ENCODE results near the gene PRSS53. TPM values are rescaled to one million over a fixed set of nuclear protein-coding genes. Genes with fewer than 3 reads are reported as not detected.
A peak's percentile ranks its signal among the peaks of the same experiment; 100 is the strongest.

The PRSS53 gene
- total RNA-seq, 1 donor, result 2.9 TPM

DNA sequence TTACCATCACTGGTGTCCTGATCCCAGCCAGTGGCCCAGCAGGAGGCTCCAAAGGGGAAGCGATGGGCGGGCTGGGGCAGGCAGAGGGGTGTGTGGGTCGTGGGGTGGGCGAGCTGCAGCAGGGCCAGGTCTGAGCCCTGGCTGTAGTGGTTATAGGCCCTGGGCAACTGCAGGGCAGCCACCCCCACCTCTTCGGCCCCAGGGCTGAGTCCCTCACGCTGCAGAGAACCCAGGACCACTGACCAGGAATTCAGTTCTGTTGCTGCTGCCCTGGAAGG lies 2.2 kb downstream of the PRSS53 start:
- Histone ChIP-seq H3K36me3 (ENCODE audit: insufficient read depth, low read length) (peaks cover 30% of the 10 kb centered on the region), H3K79me2 (ENCODE audit: insufficient read depth, low read length) (peaks cover 49% of the 10 kb centered on the region), H3K27ac (ENCODE audit: low read depth, low read length) (no peak overlapping the region), H3K9me3 (ENCODE audit: low read depth, low read length) (no peaks in the 10 kb centered on the region), H4K20me1 (ENCODE audit: insufficient read depth, low read length) (no peaks in the 10 kb centered on the region), H3K4me2 (ENCODE audit: insufficient read depth, low read length) (no peak overlapping the region), H3K4me1 (ENCODE audit: insufficient read depth, low read length) (peaks cover 11% of the 10 kb centered on the region), H3K27me3 (ENCODE audit: insufficient read depth, low read length) (no peaks in the 10 kb centered on the region), H2AFZ (ENCODE audit: low read length) (no peak overlapping the region), H3K4me3 (ENCODE audit: insufficient read depth, low read length) (no peak overlapping the region)
- TF ChIP-seq, protein P1, sequence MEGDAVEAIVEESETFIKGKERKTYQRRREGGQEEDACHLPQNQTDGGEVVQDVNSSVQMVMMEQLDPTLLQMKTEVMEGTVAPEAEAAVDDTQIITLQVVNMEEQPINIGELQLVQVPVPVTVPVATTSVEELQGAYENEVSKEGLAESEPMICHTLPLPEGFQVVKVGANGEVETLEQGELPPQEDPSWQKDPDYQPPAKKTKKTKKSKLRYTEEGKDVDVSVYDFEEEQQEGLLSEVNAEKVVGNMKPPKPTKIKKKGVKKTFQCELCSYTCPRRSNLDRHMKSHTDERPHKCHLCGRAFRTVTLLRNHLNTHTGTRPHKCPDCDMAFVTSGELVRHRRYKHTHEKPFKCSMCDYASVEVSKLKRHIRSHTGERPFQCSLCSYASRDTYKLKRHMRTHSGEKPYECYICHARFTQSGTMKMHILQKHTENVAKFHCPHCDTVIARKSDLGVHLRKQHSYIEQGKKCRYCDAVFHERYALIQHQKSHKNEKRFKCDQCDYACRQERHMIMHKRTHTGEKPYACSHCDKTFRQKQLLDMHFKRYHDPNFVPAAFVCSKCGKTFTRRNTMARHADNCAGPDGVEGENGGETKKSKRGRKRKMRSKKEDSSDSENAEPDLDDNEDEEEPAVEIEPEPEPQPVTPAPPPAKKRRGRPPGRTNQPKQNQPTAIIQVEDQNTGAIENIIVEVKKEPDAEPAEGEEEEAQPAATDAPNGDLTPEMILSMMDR (IDR thresholded peaks at IDR 0.05; ENCODE audit: extremely low read depth, low read depth, low read length), result no peak
- DNase-seq (ENCODE audit: insufficient read length, low spot score, missing footprints), result no peak

DNA sequence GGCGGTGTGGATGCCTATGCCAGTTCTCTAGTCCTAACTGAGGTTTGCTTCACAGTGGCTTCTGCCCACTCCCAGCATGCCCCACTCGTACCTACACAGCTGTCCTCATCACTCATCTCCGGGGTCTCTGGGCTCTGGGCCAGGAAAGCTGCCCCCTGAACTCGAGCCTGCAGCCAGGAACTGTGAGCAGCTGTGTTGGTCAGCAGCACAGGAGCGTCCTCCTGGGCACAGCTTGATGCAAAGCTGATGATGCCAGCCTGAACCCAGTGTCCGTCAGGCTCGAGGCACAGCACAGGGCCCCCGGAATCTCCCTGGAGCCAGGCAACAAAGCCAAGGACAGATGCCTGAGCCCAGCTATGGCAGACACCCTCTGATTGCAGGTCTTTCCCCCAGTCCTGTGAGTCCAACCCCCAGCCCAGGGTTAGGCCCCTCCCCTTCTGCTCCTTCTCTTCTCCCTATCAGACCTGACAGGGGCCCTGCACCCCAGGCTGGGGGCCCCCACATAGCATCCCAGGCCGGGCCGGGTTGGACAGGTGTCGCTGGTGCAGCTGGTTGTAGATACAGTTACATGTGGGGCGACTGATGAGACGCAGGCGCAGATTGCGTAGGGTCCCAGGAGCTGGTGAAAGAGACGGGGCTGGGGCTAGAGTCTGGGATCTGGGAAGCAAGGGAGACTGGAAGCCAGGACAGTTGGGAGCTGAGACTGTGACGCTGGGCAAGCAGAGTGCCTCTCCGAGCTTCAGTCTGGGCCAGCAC lies 2.7 kb downstream of the PRSS53 start:
- Histone ChIP-seq H3K79me2 (ENCODE audit: insufficient read depth, low read length) (peaks cover 48% of the 10 kb centered on the region), H3K36me3 (ENCODE audit: insufficient read depth, low read length) (peaks cover 26% of the 10 kb centered on the region)

DNA sequence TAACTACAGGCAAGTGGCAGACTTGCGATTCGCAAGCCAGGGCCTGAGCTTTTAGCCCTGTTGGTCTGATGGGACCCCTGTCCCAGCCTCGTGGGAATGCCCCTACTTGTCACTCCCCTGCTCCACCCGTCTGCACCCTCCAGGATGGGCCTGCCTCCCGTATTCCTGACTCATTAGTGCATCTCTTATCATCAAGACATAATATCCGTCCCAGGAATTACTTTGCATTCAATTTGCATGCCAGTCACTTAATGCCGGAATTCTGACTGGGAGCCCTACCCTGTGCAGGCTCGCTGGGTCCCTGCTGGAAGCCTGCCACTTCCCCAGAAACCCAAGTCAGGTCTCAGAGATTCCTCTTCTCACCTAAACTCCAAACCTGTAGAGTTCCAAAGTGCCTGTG lies 3.3 kb downstream of the PRSS53 start:
- TF ChIP-seq, protein P1 (IDR thresholded peaks at IDR 0.05; ENCODE audit: extremely low read depth, low read depth, low read length), result no peak
- Histone ChIP-seq H3K79me2 (ENCODE audit: insufficient read depth, low read length) (peaks cover 46% of the 10 kb centered on the region), H3K4me3 (ENCODE audit: insufficient read depth, low read length) (no peak overlapping the region), H3K27ac (ENCODE audit: low read depth, low read length) (no peak overlapping the region), H3K36me3 (ENCODE audit: insufficient read depth, low read length) (peaks cover 23% of the 10 kb centered on the region), H2AFZ (ENCODE audit: low read length) (no peak overlapping the region), H3K9me3 (ENCODE audit: low read depth, low read length) (no peaks in the 10 kb centered on the region), H3K4me1 (ENCODE audit: insufficient read depth, low read length) (peaks cover 2% of the 10 kb centered on the region), H3K4me2 (ENCODE audit: insufficient read depth, low read length) (no peak overlapping the region), H3K27me3 (ENCODE audit: insufficient read depth, low read length) (no peaks in the 10 kb centered on the region), H4K20me1 (ENCODE audit: insufficient read depth, low read length) (no peaks in the 10 kb centered on the region)
- DNase-seq (ENCODE audit: insufficient read length, low spot score, missing footprints), result peak; percentile 82

More for the DNA sequence above, 2.7 kb downstream of the PRSS53 start:
- Histone ChIP-seq H3K9me3 (ENCODE audit: low read depth, low read length) (no peaks in the 10 kb centered on the region), H3K4me1 (ENCODE audit: insufficient read depth, low read length) (peaks cover 9% of the 10 kb centered on the region), H4K20me1 (ENCODE audit: insufficient read depth, low read length) (no peaks in the 10 kb centered on the region), H3K27ac (ENCODE audit: low read depth, low read length) (no peak overlapping the region), H3K4me3 (ENCODE audit: insufficient read depth, low read length) (no peak overlapping the region), H3K27me3 (ENCODE audit: insufficient read depth, low read length) (no peaks in the 10 kb centered on the region), H2AFZ (ENCODE audit: low read length) (no peak overlapping the region), H3K4me2 (ENCODE audit: insufficient read depth, low read length) (no peak overlapping the region)
- DNase-seq (ENCODE audit: insufficient read length, low spot score, missing footprints), result peak; percentile 80
- TF ChIP-seq, protein P1 (IDR thresholded peaks at IDR 0.05; ENCODE audit: extremely low read depth, low read depth, low read length), result no peak

DNA sequence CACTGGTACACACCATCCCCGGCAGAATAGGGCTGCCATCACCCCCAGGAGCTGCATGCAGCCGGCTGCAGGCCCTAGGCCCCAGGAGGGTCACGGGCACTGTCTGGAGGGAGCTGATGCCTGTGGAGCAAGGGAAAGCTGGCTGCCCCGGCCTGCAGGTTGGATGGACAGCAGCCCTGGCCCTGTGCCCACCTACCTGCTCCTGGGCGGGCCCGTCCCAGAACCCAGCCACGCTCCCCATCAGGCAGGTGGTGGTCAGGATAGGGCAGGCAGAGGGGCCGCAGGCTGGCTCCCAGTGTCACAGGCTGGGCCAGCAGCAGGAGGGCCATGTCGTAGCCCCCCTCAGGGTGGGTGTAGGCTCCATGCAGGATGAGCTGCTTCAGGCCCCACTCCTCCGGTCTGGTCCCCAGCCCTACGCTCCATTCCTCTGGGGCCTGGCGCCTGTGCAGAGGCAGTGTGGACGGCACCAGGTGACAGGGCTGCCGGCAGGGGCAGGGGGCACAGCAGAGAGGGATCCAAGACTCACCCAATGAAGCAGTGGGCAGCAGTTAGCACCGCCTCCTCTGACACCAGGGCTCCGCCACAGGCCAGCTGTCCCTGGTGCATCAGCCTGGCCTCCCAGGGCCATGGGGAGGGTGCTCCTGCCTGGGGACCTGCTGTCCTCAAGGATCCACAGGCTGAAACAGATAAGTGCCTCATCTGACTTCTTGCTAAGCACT lies 4.0 kb downstream of the PRSS53 start:
- Histone ChIP-seq H3K4me3 (ENCODE audit: insufficient read depth, low read length) (no peak overlapping the region), H3K4me1 (ENCODE audit: insufficient read depth, low read length) (no peaks in the 10 kb centered on the region), H3K4me2 (ENCODE audit: insufficient read depth, low read length) (no peak overlapping the region), H3K9me3 (ENCODE audit: low read depth, low read length) (no peaks in the 10 kb centered on the region), H4K20me1 (ENCODE audit: insufficient read depth, low read length) (no peaks in the 10 kb centered on the region), H3K79me2 (ENCODE audit: insufficient read depth, low read length) (peaks cover 47% of the 10 kb centered on the region), H3K27ac (ENCODE audit: low read depth, low read length) (no peak overlapping the region), H3K27me3 (ENCODE audit: insufficient read depth, low read length) (no peaks in the 10 kb centered on the region), H3K36me3 (ENCODE audit: insufficient read depth, low read length) (peaks cover 22% of the 10 kb centered on the region), H2AFZ (ENCODE audit: low read length) (no peak overlapping the region)
- peak; percentile 88 for DNase-seq (ENCODE audit: insufficient read length, low spot score, missing footprints)
- TF ChIP-seq, protein P1 (IDR thresholded peaks at IDR 0.05; ENCODE audit: extremely low read depth, low read depth, low read length), result no peak
